HepG2 (cell line): Measurements from ENCODE around the gene TNS4. TPM values are rescaled to one million over a fixed set of nuclear protein-coding genes. Genes with fewer than 3 reads are reported as not detected.
A peak's percentile ranks its signal among the peaks of the same experiment; 100 is the strongest.

Experiments used
- CENPX ChIP-seq: sonication (generic); formaldehyde crosslinking; IDR thresholded peaks from 2 replicates; pipeline ENCODE4 v1.9.0; 2021; ENCODE audit warnings: mild to moderate bottlenecking, missing genetic modification reagents, moderate library complexity
- DMAP1 ChIP-seq: IDR thresholded peaks from 2 replicates; pipeline ENCODE4 v1.6.1; 2016
- FOXP4 ChIP-seq: sonication (generic); formaldehyde crosslinking; IDR thresholded peaks from 2 replicates; pipeline ENCODE4 v1.4.0; 2020; ENCODE audit warnings: missing genetic modification reagents
- ZFP1 ChIP-seq: IDR thresholded peaks from 2 replicates; pipeline ENCODE4 v1.6.1; 2016
- ZFP36 ChIP-seq: fragments of 150-350 bp; IDR thresholded peaks from 2 replicates; pipeline ENCODE4 v1.6.1; 2018; ENCODE audit warnings: borderline replicate concordance, low read length, low read depth; ENCODE audit not compliant: partially characterized antibody
- ZNF121 ChIP-seq: sonication (generic); formaldehyde crosslinking; IDR thresholded peaks from 2 replicates; pipeline ENCODE4 v1.5.0; 2020; ENCODE audit warnings: mild to moderate bottlenecking, missing genetic modification reagents
- ZNF136 ChIP-seq: sonication (generic); formaldehyde crosslinking; IDR thresholded peaks from 2 replicates; pipeline ENCODE4 v1.8.1; 2022; ENCODE audit warnings: low read depth, mild to moderate bottlenecking, moderate library complexity, missing genetic modification reagents
- ZNF431 ChIP-seq: sonication (generic); formaldehyde crosslinking; IDR thresholded peaks from 2 replicates; pipeline ENCODE4 v1.9.0; 2022; ENCODE audit warnings: missing genetic modification reagents, low read depth, mild to moderate bottlenecking, borderline replicate concordance
- ZNF512B ChIP-seq: sonication (generic); formaldehyde crosslinking; IDR thresholded peaks from 2 replicates; pipeline ENCODE4 v1.5.1; 2020; ENCODE audit warnings: missing genetic modification reagents, mild to moderate bottlenecking, borderline replicate concordance
- ZNF672 ChIP-seq: sonication (generic); formaldehyde crosslinking; IDR thresholded peaks from 2 replicates; pipeline ENCODE4 v1.8.1; 2022; ENCODE audit warnings: missing genetic modification reagents
- ZNF772 ChIP-seq: sonication (generic); formaldehyde crosslinking; IDR thresholded peaks from 2 replicates; pipeline ENCODE4 v1.5.0; 2020; ENCODE audit warnings: mild to moderate bottlenecking, missing genetic modification reagents
- ZNF776 ChIP-seq: sonication (generic); formaldehyde crosslinking; IDR thresholded peaks from 2 replicates; pipeline ENCODE4 v1.4.0; 2020; ENCODE audit warnings: mild to moderate bottlenecking, missing genetic modification reagents
- ZSCAN21 ChIP-seq: sonication (generic); formaldehyde crosslinking; IDR thresholded peaks from 2 replicates; pipeline ENCODE4 v1.8.0; 2022; ENCODE audit warnings: mild to moderate bottlenecking, missing genetic modification reagents, moderate library complexity, borderline replicate concordance
- ZSCAN9 ChIP-seq: IDR thresholded peaks from 2 replicates; pipeline ENCODE4 v1.6.1; 2016; ENCODE audit warnings: borderline replicate concordance
- polyA plus RNA-seq, 8 experiments: library from polyadenylated mRNA; depleted of rRNA in 3 of 8; stranded (reverse) in 7 of 8; unstranded in 1 of 8; fragments of >200 nt; fragmentation: Illumina TruSeq in 4 of 8; extraction: Trizol in 4 of 8; gene quantifications; 2 replicates each; pipeline versions ENCODE4 v1.2.1 to v1.2.3, GENCODE V29; 2011 to 2016; ENCODE audit warnings: low read depth in 4 of 8, missing spikeins in 1 of 8, mixed read lengths in 1 of 8; ENCODE audit not compliant: insufficient read depth in 1 of 8
- total RNA-seq, 5 experiments: library from RNA; depleted of rRNA; stranded (reverse); fragments of >200 nt; fragmentation: Illumina TruSeq; extraction: Trizol; gene quantifications; 2 replicates each; pipeline ENCODE4 v1.2.3, GENCODE V29; 2016; ENCODE audit warnings: low read depth in 1 of 5
- TF ChIP-seq, protein P1 (sequence below): IDR thresholded peaks from 2 replicates; pipeline ENCODE4 v1.4.0; 2020; ENCODE audit warnings: mild to moderate bottlenecking, missing genetic modification reagents
- TF ChIP-seq, protein P2 (sequence below): sonication (generic); formaldehyde crosslinking; conservative IDR thresholded peaks from 2 replicates; pipeline ENCODE4 v1.4.0; 2020; ENCODE audit warnings: missing genetic modification reagents

The TNS4 gene
- total and polyA plus RNA-seq, 2 of the 13 experiments (the other 11 are each of a cell fraction or from before 2014, with no cell fraction given), result 0.58 to 2.1 TPM

DNA sequence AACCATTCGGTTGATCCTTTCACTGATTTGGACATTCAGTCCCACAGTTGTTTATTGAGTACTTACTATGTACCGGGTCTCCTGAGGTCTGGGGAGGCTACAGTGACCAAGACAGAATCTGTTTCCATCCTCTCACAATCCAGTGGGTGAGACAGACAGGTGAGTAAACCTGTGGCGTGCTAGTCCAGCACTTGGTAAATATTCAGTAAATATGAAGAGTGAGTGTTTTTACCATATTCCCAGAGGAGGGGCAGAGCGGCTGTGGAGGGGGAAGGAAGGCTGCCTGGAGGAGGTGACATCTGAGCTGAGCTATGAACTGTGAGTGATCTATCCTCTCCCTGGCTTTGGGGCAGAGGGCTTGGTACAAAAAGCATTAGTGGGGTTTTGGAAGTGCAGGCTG, 32.5 kb upstream of the TNS4 start (continued):
- no peak for TF ChIP-seq ZNF512B (CRISPR knock-in tag)
- no peak for TF ChIP-seq ZNF672 (CRISPR knock-in tag)
- TF ChIP-seq DMAP1 (CRISPR knock-in tag), result no peak
- TF ChIP-seq ZNF121, result no peak
- no peak for TF ChIP-seq ZNF136
- no peak for TF ChIP-seq ZNF776 (CRISPR knock-in tag)
- TF ChIP-seq, protein P1, sequence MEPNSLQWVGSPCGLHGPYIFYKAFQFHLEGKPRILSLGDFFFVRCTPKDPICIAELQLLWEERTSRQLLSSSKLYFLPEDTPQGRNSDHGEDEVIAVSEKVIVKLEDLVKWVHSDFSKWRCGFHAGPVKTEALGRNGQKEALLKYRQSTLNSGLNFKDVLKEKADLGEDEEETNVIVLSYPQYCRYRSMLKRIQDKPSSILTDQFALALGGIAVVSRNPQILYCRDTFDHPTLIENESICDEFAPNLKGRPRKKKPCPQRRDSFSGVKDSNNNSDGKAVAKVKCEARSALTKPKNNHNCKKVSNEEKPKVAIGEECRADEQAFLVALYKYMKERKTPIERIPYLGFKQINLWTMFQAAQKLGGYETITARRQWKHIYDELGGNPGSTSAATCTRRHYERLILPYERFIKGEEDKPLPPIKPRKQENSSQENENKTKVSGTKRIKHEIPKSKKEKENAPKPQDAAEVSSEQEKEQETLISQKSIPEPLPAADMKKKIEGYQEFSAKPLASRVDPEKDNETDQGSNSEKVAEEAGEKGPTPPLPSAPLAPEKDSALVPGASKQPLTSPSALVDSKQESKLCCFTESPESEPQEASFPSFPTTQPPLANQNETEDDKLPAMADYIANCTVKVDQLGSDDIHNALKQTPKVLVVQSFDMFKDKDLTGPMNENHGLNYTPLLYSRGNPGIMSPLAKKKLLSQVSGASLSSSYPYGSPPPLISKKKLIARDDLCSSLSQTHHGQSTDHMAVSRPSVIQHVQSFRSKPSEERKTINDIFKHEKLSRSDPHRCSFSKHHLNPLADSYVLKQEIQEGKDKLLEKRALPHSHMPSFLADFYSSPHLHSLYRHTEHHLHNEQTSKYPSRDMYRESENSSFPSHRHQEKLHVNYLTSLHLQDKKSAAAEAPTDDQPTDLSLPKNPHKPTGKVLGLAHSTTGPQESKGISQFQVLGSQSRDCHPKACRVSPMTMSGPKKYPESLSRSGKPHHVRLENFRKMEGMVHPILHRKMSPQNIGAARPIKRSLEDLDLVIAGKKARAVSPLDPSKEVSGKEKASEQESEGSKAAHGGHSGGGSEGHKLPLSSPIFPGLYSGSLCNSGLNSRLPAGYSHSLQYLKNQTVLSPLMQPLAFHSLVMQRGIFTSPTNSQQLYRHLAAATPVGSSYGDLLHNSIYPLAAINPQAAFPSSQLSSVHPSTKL, result 0 out of 2 replicates have a peak, but pooled peaks have one; percentile 1
- TF ChIP-seq, protein P2, sequence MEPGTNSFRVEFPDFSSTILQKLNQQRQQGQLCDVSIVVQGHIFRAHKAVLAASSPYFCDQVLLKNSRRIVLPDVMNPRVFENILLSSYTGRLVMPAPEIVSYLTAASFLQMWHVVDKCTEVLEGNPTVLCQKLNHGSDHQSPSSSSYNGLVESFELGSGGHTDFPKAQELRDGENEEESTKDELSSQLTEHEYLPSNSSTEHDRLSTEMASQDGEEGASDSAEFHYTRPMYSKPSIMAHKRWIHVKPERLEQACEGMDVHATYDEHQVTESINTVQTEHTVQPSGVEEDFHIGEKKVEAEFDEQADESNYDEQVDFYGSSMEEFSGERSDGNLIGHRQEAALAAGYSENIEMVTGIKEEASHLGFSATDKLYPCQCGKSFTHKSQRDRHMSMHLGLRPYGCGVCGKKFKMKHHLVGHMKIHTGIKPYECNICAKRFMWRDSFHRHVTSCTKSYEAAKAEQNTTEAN (CRISPR knock-in tag), result 0 out of 2 replicates have a peak, but pooled peaks have one; percentile 15
- no peak for TF ChIP-seq CENPX (CRISPR knock-in tag)
- no peak for TF ChIP-seq ZSCAN9 (CRISPR knock-in tag)
- peak; percentile 90 for TF ChIP-seq ZFP36
- no peak for TF ChIP-seq ZFP1
- 0 out of 2 replicates have a peak, but pooled peaks have one; percentile 12 for TF ChIP-seq ZSCAN21 (CRISPR knock-in tag)
- TF ChIP-seq ZNF772, result no peak
- TF ChIP-seq ZNF431, result no peak
- no peak for TF ChIP-seq FOXP4
